PC-9 (cell line): Measurements from ENCODE around the gene ADAMTS13. TPM values are rescaled to one million over a fixed set of nuclear protein-coding genes. Genes with fewer than 3 reads are reported as not detected.

Experiments used
- BruUV-seq: library from RNA; stranded (reverse); fragments of 400-500 nt; replicated peaks from 2 replicates; lab custom pipeline; 2021; lab: Mats Ljungman, UMichigan
- CTCF ChIA-PET: fragments of 300-600 bp; sonication (Branson Sonifier 250); formaldehyde crosslinking; loops from one replicate; lab custom pipeline; 2022; ENCODE audit warnings: antibody characterized with exemption; lab: Charles Lee
- POLR2A ChIA-PET: fragments of 300-600 bp; sonication (Branson Sonifier 250); formaldehyde crosslinking; loops from one replicate; lab custom pipeline; 2022; ENCODE audit warnings: antibody characterized with exemption; ENCODE audit not compliant: unreplicated experiment; lab: Charles Lee
- DNase-seq, 2 experiments: peaks; one replicate each; pipeline versions ENCODE4 v3.0.0 to v3.0.0-alpha.2; 2015 to 2022; ENCODE audit warnings: mixed read lengths in 1 of 2
- H2AFZ ChIP-seq: fragments of 200-600 bp; sonication (generic); 2 replicates; pipeline ENCODE4 v1.8.1; 2017; ENCODE audit warnings: antibody characterized with exemption
- H3F3A ChIP-seq: fragments of 200-600 bp; sonication (generic); 2 replicates; pipeline ENCODE4 v1.8.1; 2017; ENCODE audit warnings: antibody characterized with exemption, mild to moderate bottlenecking, low read depth; ENCODE audit not compliant: insufficient read depth
- H3K27ac ChIP-seq: fragments of 200-600 bp; sonication (generic); 2 replicates; pipeline ENCODE4 v1.6.1; 2016; ENCODE audit warnings: mixed run types
- H3K27me3 ChIP-seq: fragments of 200-600 bp; sonication (generic); 2 replicates; pipeline ENCODE4 v1.6.1; 2016; ENCODE audit warnings: low read depth, mixed run types; ENCODE audit not compliant: insufficient read depth
- H3K36me3 ChIP-seq: fragments of 200-600 bp; sonication (generic); 2 replicates; pipeline ENCODE4 v1.6.1; 2016; ENCODE audit warnings: low read depth, mixed run types
- H3K4me1 ChIP-seq: fragments of 200-600 bp; sonication (generic); replicated peaks from 2 replicates; pipeline ENCODE4 v1.6.1; 2016; ENCODE audit warnings: mixed run types; ENCODE audit not compliant: insufficient read depth
- H3K4me2 ChIP-seq: fragments of 200-600 bp; sonication (generic); 2 replicates; pipeline ENCODE4 v1.6.1; 2017; ENCODE audit warnings: mixed run types
- H3K4me3 ChIP-seq: fragments of 200-600 bp; sonication (generic); 2 replicates; pipeline ENCODE4 v1.6.1; 2016; ENCODE audit warnings: mixed run types
- H3K79me2 ChIP-seq: fragments of 200-600 bp; sonication (generic); 2 replicates; pipeline ENCODE4 v1.6.1; 2017; ENCODE audit warnings: low read depth, mixed run types
- H3K9me2 ChIP-seq: fragments of 200-600 bp; sonication (generic); 2 replicates; pipeline ENCODE4 v1.8.1; 2017; ENCODE audit warnings: mild to moderate bottlenecking; ENCODE audit not compliant: insufficient read depth
- H3K9me3 ChIP-seq: fragments of 200-600 bp; sonication (generic); 2 replicates; pipeline ENCODE4 v1.8.1; 2016; ENCODE audit warnings: low read depth; ENCODE audit not compliant: insufficient read depth
- H4K20me1 ChIP-seq: fragments of 200-600 bp; sonication (generic); 2 replicates; pipeline ENCODE4 v1.8.1; 2017; ENCODE audit not compliant: insufficient read depth
- CTCF ChIP-seq: fragments of 200-600 bp; sonication (generic); conservative IDR thresholded peaks from 2 replicates; pipeline ENCODE4 v1.6.1; 2017; ENCODE audit warnings: mixed run types, antibody characterized with exemption, mild to moderate bottlenecking, moderate library complexity
- EZH2 ChIP-seq: fragments of 200-600 bp; sonication (generic); IDR thresholded peaks from 2 replicates; pipeline ENCODE4 v1.8.0; 2017; ENCODE audit warnings: antibody characterized with exemption, low read depth
- intact Hi-C: fragments of 100-400 bp; cut with micrococcal nuclease; formaldehyde crosslinking; loops from one replicate; pipeline ENCODE4 v1.10.0; 2022; ENCODE audit not compliant: unreplicated experiment
- total RNA-seq: library from RNA; stranded (reverse); gene quantifications from 2 replicates; pipeline ENCODE4 v1.2.3, GENCODE V29; 2021

ADAMTS13 gene
- total RNA-seq, 1 experiment from 2014 or later = 7.1 TPM

GRCh38 chr9:133477461-133477860 is 55.3 kb downstream of the ADAMTS13 start:
- ChIA-PET POLR2A (no interaction called here), CTCF (interaction anchor here (1.6 kb wide), 1 partner anchor 333 kb away, joined by 3 read pairs; no protein-coding TSS in a partner anchor)
- H4K20me1 ChIP-seq = no peaks in the 10 kb centered on the region
- no TSS peak for BruUV-seq
- no peak overlapping the region for H3K4me3 ChIP-seq
- H3K9me2 ChIP-seq = no peaks in the 10 kb centered on the region
- no peak for DNase-seq
- H3K9me3 ChIP-seq = no peaks in the 10 kb centered on the region
- H3K27me3 ChIP-seq = no peaks in the 10 kb centered on the region
- no peak overlapping the region for H2AFZ ChIP-seq
- peak overlapping the region; percentile 78; the same call in 1 of the 2 replicates for H3K4me2 ChIP-seq
- peaks cover 8% of the 10 kb centered on the region; the same call in 1 of the 2 replicates for H3F3A ChIP-seq
- no peaks in the 10 kb centered on the region for H3K79me2 ChIP-seq
- H3K27ac ChIP-seq = no peak overlapping the region
- TF ChIP-seq EZH2 (no peak), CTCF (no peak)
- intact Hi-C loops = no loop called here
- H3K36me3 ChIP-seq = no peaks in the 10 kb centered on the region
- peaks cover 27% of the 10 kb centered on the region for H3K4me1 ChIP-seq

- Histone ChIP-seq H3K9me3 (no peaks in the 10 kb centered on the region), H3K79me2 (no peaks in the 10 kb centered on the region), H3K4me3 (peak overlapping the region; percentile 56), H3K27ac (no peak overlapping the region), H3K27me3 (no peaks in the 10 kb centered on the region), H3K4me2 (peak overlapping the region; percentile 78), H3K4me1 (peaks cover 27% of the 10 kb centered on the region), H3K36me3 (no peaks in the 10 kb centered on the region), H4K20me1 (no peaks in the 10 kb centered on the region), H3F3A (peaks cover 12% of the 10 kb centered on the region; the same call in 1 of the 2 replicates), H2AFZ (peak overlapping the region; percentile 79), H3K9me2 (no peaks in the 10 kb centered on the region)
- DNase-seq = no peak
- no peak for TF ChIP-seq CTCF
- TF ChIP-seq EZH2 = no peak
- ChIA-PET CTCF (interaction anchor here (0.6 to 1.6 kb wide), 3 partner anchors 77 to 334 kb away, joined by 3 to 6 read pairs (median 3); no protein-coding TSS in a partner anchor), POLR2A (interaction anchor here (0.6 kb wide), 1 partner anchor 395 kb away, joined by 3 read pairs; no protein-coding TSS in a partner anchor)
- intact Hi-C loops = no loop called here
- TSS peak; percentile 62 for BruUV-seq
Observed at GRCh38 chr9:133477992-133478850, 56.1 kb downstream of the ADAMTS13 start.

- BruUV-seq = no TSS peak
- Histone ChIP-seq H3K27ac (no peak within 1 kb of the TSS), H3F3A (peaks cover 12% of the 10 kb centered on the region; the same call in 1 of the 2 replicates), H3K4me2 (peak within 1 kb of the TSS; percentile 78), H3K9me2 (no peaks in the 10 kb centered on the region), H3K27me3 (no peaks in the 10 kb centered on the region), H3K4me1 (peaks cover 29% of the 10 kb centered on the region), H3K36me3 (no peaks in the 10 kb centered on the region), H3K9me3 (no peaks in the 10 kb centered on the region), H3K79me2 (no peaks in the 10 kb centered on the region), H2AFZ (peak within 1 kb of the TSS; percentile 79), H4K20me1 (no peaks in the 10 kb centered on the region), H3K4me3 (peak within 1 kb of the TSS; percentile 56)
- POLR2A ChIA-PET = interaction anchor here (0.6 to 0.7 kb wide), 4 partner anchors 20 to 344 kb away, joined by 3 to 4 read pairs (median 4); no protein-coding TSS in a partner anchor
- no peak for TF ChIP-seq CTCF
- no peak for TF ChIP-seq EZH2
- intact Hi-C loops = no loop called here
- DNase-seq = peak; percentile 70 to 88
- CTCF ChIA-PET = interaction anchor here (0.6 to 1.6 kb wide), 2 partner anchors 101 to 335 kb away, joined by 3 read pairs; no protein-coding TSS in a partner anchor
Observed at GRCh38 chr9:133478851-133479711, 56.9 kb downstream of the ADAMTS13 start, which contains the start of gene SLC2A6. Gene SLC2A6, minus strand, starts transcription at chr9:133479099. Its CDS starts 40 bp downstream, at chr9:133479059.
